ENCODE data around the gene TBL2.
"Not testable (repeated sequence)": the region's sequence is repeated elsewhere in the genome, so short reads cannot be mapped to it uniquely, and the experiment has no call there.

Gene TBL2

DNA sequence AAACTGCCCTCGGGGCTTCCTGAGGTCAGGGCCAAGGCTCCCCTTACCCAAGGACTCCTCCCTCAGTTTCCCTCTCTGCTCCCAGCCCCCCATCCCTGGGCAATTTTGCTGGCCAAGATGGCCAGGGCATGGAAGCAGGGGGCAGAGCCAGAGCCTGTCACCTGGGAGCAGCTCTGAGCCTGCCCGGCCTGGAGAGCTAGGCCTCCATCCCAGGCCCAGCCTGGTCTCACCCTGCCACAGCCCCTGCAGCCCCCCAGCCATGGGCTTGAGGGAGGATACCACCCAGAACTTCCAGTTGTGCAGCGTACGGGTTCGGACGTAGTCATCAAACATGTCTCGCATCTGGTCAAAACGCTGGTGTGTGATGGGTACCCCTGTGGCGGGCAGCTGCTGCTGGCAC, 17.0 kb upstream of the TBL2 start:
- no peak overlapping the region for H3K27ac Mint-ChIP-seq
- H3K27me3 Mint-ChIP-seq = peaks cover 7% of the 10 kb centered on the region
- no peak overlapping the region for H3K4me3 Mint-ChIP-seq
- no peaks in the 10 kb centered on the region for H3K36me3 Mint-ChIP-seq
- no peaks in the 10 kb centered on the region for H3K4me1 Mint-ChIP-seq (ENCODE audit: low read depth)
- H3K9me3 Mint-ChIP-seq (ENCODE audit: low read depth) = no peaks in the 10 kb centered on the region

DNA sequence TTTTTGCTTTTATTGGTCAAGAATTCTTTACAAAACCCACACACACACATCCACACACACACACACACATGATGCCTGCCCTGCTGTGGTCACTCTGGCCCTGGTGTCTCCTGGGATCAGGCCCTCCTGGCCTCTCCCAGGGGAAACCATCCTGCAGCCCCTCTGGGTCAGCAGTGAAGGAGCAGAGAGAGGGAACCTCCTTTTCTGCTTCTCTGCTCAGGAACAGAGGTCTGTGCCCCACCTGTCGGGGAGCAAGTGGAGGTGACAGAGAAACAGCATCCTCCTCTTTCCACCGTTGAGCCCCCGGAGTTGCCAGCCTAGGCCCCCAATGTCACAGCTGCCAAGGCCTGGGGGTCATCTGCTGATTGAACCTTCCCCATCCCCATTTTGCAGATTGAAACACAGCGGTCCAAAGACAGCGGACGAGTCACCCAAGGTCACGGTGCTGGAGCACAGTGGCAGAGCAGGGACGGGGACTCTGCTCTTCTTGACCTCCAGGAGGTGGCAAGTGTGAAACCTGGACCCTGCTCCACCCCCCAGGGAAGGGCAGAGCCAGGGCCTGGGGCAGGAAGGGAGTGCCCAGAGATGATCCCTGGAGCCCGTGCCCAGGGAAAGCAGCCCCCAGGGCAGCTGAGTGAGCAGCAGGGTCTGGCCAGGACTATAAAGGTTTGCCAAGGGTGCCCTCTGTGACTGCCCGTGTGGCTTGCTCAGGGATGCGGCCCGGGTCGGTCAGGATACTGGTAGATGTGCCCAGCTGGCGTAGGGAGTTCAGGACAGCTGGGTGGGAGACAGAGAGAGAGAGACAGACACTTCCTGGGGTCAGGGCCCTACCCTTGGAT, 15.0 kb upstream of the TBL2 start:
- Mint-ChIP-seq H3K27ac (no peak overlapping the region), H3K36me3 (no peaks in the 10 kb centered on the region), H3K4me3 (no peak overlapping the region), H3K27me3 (peaks cover 6% of the 10 kb centered on the region), H3K9me3 (ENCODE audit: low read depth) (no peaks in the 10 kb centered on the region), H3K4me1 (ENCODE audit: low read depth) (no peaks in the 10 kb centered on the region)

DNA sequence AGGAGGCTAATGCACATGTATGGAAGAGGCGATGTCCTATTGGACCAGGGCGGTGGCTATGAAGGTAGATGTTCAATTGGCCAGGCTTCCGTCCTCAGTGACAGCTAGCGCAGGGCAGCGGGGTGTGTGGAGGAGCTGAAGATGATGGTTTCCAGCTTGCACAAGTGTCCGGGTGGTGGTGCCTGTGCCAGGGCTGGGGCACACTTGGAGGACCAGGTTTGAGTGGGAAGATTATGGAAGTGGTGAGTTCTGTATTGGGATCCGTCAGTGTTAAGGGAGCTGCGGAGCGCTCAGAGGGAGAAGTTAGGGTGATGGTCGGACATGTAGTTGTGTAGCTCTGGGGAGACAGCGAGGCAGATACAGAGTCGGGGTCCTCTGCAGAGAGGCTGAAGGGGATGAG, 8.5 kb upstream of the TBL2 start:
- Mint-ChIP-seq H3K4me3 (no peak overlapping the region), H3K27me3 (no peaks in the 10 kb centered on the region), H3K27ac (no peak overlapping the region), H3K36me3 (no peaks in the 10 kb centered on the region), H3K9me3 (ENCODE audit: low read depth) (no peaks in the 10 kb centered on the region), H3K4me1 (ENCODE audit: low read depth) (peaks cover 5% of the 10 kb centered on the region)

DNA sequence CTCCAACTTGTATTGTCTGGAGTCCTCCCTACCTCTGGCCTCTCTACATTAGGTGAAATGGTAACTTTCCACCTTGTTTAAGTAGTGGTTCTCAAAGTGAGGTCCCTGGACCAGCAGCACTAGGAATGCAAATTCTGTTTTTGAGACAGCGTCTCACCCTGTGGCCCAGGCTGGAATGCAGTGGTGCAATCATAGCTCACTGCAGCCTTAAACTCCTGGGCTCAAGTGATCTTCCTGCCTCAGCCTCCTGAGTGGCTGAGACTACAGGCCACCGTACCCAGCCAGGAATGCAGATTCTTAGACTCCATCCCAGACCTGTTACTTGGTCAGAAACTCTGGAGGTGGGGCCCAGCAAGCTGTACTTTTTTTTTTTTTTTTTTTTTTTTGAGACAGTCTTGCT, 6.8 kb upstream of the TBL2 start:
- Mint-ChIP-seq H3K9me3 (ENCODE audit: low read depth) (no peaks in the 10 kb centered on the region), H3K27me3 (no peaks in the 10 kb centered on the region), H3K36me3 (no peaks in the 10 kb centered on the region), H3K4me1 (ENCODE audit: low read depth) (peaks cover 5% of the 10 kb centered on the region), H3K27ac (no peak overlapping the region), H3K4me3 (no peak overlapping the region)

DNA sequence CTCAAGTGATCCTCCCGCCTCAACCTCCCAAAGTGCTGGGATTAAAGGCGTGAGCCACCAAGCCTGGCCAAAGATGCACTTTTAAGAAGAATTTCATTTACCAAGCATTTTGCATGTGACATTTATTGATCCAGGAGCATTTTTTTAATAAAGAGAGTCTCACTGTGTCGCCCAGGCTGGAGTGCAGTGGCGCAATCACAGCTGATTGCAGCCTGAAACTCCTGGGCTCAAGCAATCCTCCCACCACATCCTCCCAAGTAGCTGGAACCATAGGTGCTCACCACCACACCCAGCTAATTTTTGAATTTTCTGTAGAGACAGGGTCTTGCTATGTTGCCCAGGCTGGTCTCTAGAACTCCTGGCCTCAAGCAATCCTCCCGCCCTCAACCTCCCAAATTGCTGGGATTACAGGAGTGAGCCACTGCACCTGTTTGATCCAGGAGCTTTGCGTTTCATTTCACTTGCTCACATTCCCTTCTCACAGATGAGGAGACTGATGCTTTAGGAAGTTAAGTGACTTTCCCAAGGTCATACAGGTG, 4.4 kb upstream of the TBL2 start:
- H3K27ac Mint-ChIP-seq = no peak overlapping the region
- no peaks in the 10 kb centered on the region for H3K27me3 Mint-ChIP-seq
- peaks cover 12% of the 10 kb centered on the region for H3K4me1 Mint-ChIP-seq (ENCODE audit: low read depth)
- H3K9me3 Mint-ChIP-seq (ENCODE audit: low read depth) = no peaks in the 10 kb centered on the region
- no peak overlapping the region for H3K4me3 Mint-ChIP-seq
- H3K36me3 Mint-ChIP-seq = no peaks in the 10 kb centered on the region

DNA sequence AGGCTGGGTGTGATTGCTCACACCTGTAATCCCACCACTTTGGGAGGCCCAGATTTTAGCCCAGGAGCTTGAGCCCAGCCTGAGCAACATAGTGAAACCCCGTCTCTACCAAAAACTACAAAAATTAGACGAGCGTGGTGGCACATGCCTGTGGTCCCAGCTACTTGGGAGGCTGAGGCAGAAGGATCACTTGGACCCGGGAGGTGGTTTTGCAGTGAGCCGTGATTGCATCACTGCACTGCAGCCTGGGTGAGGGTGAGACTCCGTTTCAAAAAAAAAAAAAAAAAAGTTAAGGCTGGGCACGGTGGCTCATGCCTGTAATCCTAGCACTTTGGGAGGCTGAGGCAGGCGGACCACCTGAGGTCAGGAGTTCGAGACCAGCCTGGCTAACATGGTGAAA, 2.6 kb upstream of the TBL2 start:
- not testable (repeated sequence) for H3K9me3 Mint-ChIP-seq (ENCODE audit: low read depth); H3K27me3 Mint-ChIP-seq; H3K36me3 Mint-ChIP-seq; H3K27ac Mint-ChIP-seq; H3K4me3 Mint-ChIP-seq
- H3K4me1 Mint-ChIP-seq (ENCODE audit: low read depth) = peaks cover 20% of the 10 kb centered on the region

DNA sequence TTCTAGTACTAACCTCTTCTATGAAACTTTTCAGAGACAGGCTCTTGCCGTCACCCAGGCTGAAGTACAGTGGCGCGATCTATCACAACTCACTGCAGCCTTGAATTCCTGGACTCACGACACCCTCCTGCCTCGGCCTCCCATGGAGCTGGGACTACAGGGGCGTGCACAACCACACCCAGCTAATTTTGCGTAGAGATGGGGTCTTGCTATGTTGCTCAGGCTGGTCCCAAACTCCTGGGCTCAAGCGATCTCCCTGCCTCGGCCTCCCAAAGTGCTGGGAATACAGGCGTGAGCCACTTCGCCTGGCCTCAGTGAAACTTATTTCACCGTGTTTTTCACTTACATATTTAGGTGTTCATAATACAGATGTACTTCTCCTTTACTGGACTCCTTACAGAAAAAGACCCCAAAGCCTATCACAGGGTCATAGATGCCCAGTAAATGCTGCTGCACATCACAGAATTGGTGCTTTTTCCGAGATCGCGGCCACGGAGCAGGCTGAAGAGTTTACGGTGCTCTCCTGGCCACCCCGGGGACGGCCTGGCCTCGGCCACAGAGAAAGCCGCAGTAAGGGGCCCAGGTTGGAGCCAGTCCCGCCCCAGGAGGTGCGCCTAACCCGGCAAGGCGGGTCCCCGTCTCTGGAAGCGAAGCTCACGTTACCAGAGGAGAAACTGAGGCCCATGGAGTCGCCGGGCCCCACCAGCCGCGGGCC, 595 bp downstream of the TBL2 start:
- Mint-ChIP-seq H3K9me3 (ENCODE audit: low read depth) (no peaks in the 10 kb centered on the region), H3K4me3 (peak overlapping the region; percentile 98), H3K27me3 (no peaks in the 10 kb centered on the region), H3K4me1 (ENCODE audit: low read depth) (peaks cover 20% of the 10 kb centered on the region), H3K36me3 (peaks cover 2% of the 10 kb centered on the region), H3K27ac (peak overlapping the region; percentile 80)

DNA sequence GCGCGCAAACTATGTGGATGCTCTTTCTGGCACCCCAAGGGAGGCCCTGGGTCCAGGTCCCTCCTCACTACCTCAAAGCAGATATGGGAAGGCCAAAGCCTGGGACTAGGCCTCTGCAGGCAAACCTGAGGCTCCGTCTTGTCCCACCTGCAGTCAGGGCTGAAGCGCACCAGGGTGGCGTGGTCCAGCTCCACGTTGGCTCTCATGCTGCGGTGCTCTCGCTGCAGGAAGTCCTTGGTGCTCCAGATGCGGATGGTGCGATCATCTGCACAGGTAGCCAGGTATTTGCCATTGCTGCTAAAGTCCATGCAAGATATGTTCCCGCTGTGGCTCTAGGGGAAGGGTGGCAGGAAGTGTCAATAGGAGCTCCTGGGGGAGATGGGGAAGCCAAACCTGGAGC, 4.6 kb downstream of the TBL2 start:
- H3K4me1 Mint-ChIP-seq (ENCODE audit: low read depth) = peaks cover 15% of the 10 kb centered on the region
- no peak overlapping the region for H3K27ac Mint-ChIP-seq
- H3K4me3 Mint-ChIP-seq = no peak overlapping the region
- H3K36me3 Mint-ChIP-seq = peaks cover 2% of the 10 kb centered on the region
- no peaks in the 10 kb centered on the region for H3K27me3 Mint-ChIP-seq
- H3K9me3 Mint-ChIP-seq (ENCODE audit: low read depth) = no peaks in the 10 kb centered on the region

DNA sequence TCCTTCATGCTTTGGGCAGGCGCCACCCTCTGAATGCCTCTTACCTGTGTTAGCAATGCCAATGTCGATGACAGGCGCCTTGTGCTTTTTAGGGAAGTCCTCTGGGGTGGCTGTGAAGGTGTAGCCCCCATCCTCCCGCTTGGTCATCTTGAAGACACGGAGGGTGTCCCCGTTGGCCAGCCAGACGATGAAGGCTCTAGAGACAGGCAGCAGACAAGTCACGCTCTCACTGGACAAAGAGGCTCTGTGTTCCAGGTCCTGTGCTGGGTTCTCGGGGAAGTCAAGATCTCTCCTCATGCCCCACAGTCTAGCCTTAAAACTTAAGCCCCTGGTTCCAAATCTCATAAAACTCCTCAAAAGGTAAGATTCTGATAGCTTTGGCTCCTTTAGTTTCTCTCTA, 5.1 kb downstream of the TBL2 start:
- Mint-ChIP-seq H3K4me3 (no peak overlapping the region), H3K4me1 (ENCODE audit: low read depth) (peaks cover 13% of the 10 kb centered on the region), H3K9me3 (ENCODE audit: low read depth) (no peaks in the 10 kb centered on the region), H3K27me3 (no peaks in the 10 kb centered on the region), H3K36me3 (peaks cover 2% of the 10 kb centered on the region), H3K27ac (no peak overlapping the region)

DNA sequence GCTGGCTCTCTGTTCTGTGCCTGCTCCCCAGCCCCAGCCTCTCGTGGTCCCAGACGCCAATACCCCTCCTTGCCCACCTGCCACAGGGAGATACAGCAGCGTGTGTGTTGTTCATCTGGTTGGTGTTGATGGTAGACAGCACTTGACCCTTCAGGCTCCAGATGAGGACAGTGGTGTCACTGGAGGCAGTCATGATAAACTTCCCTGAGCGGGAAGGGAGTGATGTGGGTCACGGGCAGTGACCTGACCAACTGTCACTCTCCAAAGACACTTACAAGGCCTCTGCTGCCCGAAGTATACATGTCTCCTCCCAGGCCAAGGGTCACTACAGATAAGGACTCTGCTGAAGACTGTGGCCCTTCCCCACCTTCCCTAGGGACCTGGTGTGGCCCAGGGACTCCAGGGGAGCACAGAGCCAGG, 5.6 kb downstream of the TBL2 start:
- peaks cover 2% of the 10 kb centered on the region for H3K36me3 Mint-ChIP-seq
- no peak overlapping the region for H3K4me3 Mint-ChIP-seq
- H3K27ac Mint-ChIP-seq = no peak overlapping the region
- no peaks in the 10 kb centered on the region for H3K9me3 Mint-ChIP-seq (ENCODE audit: low read depth)
- no peaks in the 10 kb centered on the region for H3K27me3 Mint-ChIP-seq
- peaks cover 16% of the 10 kb centered on the region for H3K4me1 Mint-ChIP-seq (ENCODE audit: low read depth)

DNA sequence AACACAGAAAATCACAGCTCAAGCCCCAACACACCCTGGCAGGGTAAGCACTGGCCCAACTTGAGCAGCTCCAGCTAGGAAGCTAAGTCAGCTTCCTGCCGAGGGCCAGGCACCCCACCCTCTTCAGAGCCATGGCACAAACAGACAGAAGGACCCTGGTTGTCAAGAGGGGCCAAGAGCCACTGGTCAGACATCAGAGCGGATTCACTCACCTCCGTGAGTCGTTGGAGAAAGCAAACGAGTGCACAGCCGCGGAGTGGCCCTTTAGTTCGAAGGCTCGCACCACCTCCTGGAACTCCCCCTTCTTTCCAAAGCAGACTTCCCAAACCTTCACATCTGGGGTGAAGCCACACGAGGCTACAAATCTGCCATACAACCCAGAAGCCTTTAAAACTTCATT, 7.4 kb downstream of the TBL2 start:
- H3K4me1 Mint-ChIP-seq (ENCODE audit: low read depth) = peaks cover 18% of the 10 kb centered on the region
- no peaks in the 10 kb centered on the region for H3K27me3 Mint-ChIP-seq
- no peak overlapping the region for H3K4me3 Mint-ChIP-seq
- H3K9me3 Mint-ChIP-seq (ENCODE audit: low read depth) = no peaks in the 10 kb centered on the region
- peaks cover 2% of the 10 kb centered on the region for H3K36me3 Mint-ChIP-seq
- peak overlapping the region; percentile 50 for H3K27ac Mint-ChIP-seq

DNA sequence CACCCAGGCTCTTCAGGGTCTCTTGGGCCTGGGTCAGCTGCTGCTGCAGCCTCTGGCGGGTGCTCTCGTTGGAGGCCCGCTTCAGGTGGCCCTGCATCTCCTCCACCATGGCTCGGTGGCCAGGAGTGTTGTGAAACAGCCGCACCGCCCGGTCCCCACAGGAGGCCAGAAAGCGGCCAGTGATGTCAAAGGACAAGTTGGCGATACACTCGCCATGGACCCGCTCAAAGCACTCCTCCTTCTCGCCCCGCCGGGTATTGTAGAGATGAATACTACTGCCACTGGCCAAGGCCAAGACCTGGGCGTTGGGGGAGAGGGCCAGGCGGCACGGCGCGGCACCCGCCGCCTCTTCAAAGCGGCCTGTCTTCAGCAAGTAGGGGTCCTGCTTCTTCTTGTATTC, 7.9 kb downstream of the TBL2 start:
- H3K27ac Mint-ChIP-seq = no peak overlapping the region
- H3K9me3 Mint-ChIP-seq (ENCODE audit: low read depth) = no peaks in the 10 kb centered on the region
- H3K4me3 Mint-ChIP-seq = no peak overlapping the region
- peaks cover 20% of the 10 kb centered on the region for H3K4me1 Mint-ChIP-seq (ENCODE audit: low read depth)
- H3K36me3 Mint-ChIP-seq = peaks cover 2% of the 10 kb centered on the region
- H3K27me3 Mint-ChIP-seq = no peaks in the 10 kb centered on the region

DNA sequence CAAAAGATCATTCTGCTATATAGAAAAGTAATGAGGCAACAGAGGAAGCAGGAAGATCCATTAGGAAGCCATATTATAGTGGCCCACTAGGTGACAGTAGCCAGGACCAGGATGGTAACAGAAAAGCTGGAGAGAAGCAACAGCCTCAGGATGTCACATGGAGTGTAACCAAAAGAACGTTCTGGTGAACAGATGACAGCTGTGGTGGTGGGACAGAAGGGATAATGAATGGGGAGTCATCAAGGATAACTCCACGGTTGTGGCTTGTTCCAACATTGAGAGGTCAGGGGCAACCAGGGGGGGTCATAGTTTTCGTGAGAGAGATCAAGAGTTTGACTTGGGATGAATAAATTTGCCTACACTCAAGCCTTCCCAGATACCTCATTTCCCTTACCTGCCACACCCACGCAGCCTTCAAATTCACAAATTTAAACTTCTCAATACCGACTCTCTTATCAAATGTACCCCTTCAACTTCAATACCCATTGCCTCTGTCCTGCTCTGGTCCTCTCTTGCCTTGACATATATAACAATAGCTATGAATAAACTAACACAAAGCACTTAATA, 9.3 kb downstream of the TBL2 start:
- Mint-ChIP-seq H3K27ac (peak overlapping the region; percentile 62), H3K36me3 (peaks cover 2% of the 10 kb centered on the region)

DNA sequence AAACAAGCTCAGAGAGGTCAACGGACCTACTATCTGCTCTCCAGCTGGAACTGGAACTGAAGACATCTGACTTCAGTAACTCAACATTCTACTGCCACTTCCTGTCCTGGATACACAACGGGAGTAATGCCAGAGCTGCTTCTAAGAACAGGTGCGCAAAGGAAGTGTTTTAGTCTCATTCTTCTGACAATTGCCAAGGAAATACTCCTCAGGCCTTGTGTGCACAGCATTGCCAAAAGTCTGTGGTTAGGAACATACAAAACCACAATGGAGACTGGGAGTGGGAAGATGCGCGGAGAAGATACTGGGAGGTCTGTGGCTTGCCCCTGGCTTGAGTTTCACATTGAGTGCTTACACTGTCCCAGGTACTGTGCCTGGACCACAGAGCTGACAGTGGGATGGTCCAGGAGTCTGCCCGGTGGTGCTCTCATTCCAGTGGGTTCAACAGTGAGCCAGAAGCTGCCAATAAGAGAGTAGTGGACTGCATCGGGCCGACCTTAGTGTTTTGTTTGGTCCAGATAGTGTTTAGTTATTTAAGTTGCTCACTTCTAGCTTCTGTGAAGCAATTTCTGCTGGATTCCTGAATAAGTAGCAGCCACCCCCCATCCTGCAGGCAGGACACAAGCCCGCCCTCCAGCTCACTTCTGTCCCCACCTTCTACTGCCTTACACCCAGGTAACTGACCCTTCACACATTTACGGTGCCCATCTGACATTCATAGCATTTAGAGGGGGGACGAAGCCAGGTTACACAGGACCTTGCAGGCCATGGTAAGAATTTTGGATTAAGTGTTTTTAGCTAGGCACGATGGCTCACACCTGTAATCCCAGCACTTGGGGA, 10.3 kb downstream of the TBL2 start:
- Mint-ChIP-seq H3K27me3 (no peaks in the 10 kb centered on the region), H3K36me3 (no peaks in the 10 kb centered on the region), H3K4me1 (ENCODE audit: low read depth) (peaks cover 22% of the 10 kb centered on the region), H3K27ac (no peak overlapping the region), H3K4me3 (no peak overlapping the region), H3K9me3 (ENCODE audit: low read depth) (no peaks in the 10 kb centered on the region)

More for the DNA sequence above, 9.3 kb downstream of the TBL2 start:
- H3K4me3 Mint-ChIP-seq = no peak overlapping the region
- peaks cover 22% of the 10 kb centered on the region for H3K4me1 Mint-ChIP-seq (ENCODE audit: low read depth)
- no peaks in the 10 kb centered on the region for H3K9me3 Mint-ChIP-seq (ENCODE audit: low read depth)
- no peaks in the 10 kb centered on the region for H3K27me3 Mint-ChIP-seq
